Measurements from ENCODE around the gene AQP10. TPM values are rescaled to one million over a fixed set of nuclear protein-coding genes. Genes with fewer than 3 reads are reported as not detected.

The AQP10 gene
- total and polyA plus RNA-seq, 10 of the 15 experiments (the other 5 are each of a cell fraction or from before 2014, with no cell fraction given) = not detected

DNA sequence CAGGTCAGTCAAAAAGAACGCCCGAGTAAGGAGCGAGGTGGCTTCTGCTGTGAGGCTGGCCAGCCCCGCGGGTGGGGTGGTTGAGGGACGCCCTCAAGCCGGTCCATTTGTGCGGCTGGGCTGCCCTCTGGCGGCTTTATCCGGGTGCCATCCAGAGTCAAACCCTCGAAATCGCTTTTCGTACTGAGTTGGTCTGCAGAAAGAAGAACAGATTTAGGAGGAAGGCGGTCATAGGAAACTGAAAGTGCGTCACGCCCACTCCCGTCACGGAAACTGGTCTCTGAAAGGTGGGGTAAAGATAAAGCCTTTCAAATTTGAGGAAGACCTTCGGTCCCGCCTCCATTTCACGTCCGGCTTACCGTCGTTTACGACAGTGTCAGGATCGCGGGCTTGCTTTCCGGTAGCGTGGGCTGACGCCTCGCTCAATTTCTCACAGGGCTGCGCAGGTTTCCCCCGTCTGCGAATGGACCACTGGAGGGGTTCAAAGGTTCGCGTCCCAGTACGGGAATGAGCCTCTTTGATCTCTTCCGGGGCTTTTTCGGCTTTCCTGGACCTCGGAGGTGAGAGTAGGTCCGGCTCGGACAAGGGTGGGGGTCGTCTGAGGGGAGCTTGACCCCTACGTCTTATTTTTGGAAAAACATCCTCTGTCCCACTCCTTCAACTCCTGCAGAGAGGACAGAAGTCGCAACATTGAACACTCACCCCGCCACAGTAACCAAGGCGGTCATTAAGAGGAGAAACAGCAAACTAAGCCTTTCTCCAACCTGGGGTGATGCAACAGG is 48.5 kb upstream of the AQP10 start, which contains the start of gene HAX1 (continued):
- TF ChIP-seq, protein P1, sequence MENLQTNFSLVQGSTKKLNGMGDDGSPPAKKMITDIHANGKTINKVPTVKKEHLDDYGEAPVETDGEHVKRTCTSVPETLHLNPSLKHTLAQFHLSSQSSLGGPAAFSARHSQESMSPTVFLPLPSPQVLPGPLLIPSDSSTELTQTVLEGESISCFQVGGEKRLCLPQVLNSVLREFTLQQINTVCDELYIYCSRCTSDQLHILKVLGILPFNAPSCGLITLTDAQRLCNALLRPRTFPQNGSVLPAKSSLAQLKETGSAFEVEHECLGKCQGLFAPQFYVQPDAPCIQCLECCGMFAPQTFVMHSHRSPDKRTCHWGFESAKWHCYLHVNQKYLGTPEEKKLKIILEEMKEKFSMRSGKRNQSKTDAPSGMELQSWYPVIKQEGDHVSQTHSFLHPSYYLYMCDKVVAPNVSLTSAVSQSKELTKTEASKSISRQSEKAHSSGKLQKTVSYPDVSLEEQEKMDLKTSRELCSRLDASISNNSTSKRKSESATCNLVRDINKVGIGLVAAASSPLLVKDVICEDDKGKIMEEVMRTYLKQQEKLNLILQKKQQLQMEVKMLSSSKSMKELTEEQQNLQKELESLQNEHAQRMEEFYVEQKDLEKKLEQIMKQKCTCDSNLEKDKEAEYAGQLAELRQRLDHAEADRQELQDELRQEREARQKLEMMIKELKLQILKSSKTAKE (IDR thresholded peaks at IDR 0.05; ENCODE audit: low read depth, poor library complexity, severe bottlenecking) = peak; percentile 75
- TF ChIP-seq YY1 (IDR thresholded peaks at IDR 0.05; ENCODE audit: low read depth, low read length) (peak; percentile 84), ZNF384 (IDR thresholded peaks at IDR 0.05; ENCODE audit: borderline replicate concordance, low read depth, low read length) (no peak), ESRRA (IDR thresholded peaks at IDR 0.05; ENCODE audit: low read length) (no peak), HDAC2 (IDR thresholded peaks at IDR 0.05) (no peak), ASH2L (IDR thresholded peaks at IDR 0.05; ENCODE audit: borderline replicate concordance, low read depth) (no peak), SP1 (IDR thresholded peaks at IDR 0.05; ENCODE audit: low read depth, low read length) (peak; percentile 45), POLR2AphosphoS5 (IDR thresholded peaks at IDR 0.05; ENCODE audit: low read length) (peak; percentile 85), KDM1A (IDR thresholded peaks at IDR 0.05; ENCODE audit: borderline replicate concordance) (no peak), ZBED1 (IDR thresholded peaks at IDR 0.05; ENCODE audit: borderline replicate concordance) (no peak), SREBF1 (IDR thresholded peaks at IDR 0.05; ENCODE audit: low read length) (no peak; the same call in 1 of the 2 replicates)
- TF ChIP-seq, protein P2, sequence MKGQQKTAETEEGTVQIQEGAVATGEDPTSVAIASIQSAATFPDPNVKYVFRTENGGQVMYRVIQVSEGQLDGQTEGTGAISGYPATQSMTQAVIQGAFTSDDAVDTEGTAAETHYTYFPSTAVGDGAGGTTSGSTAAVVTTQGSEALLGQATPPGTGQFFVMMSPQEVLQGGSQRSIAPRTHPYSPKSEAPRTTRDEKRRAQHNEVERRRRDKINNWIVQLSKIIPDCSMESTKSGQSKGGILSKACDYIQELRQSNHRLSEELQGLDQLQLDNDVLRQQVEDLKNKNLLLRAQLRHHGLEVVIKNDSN (IDR thresholded peaks at IDR 0.05; ENCODE audit: borderline replicate concordance, extremely low read length, insufficient read depth, low read depth, low read length) = no peak
- TF ChIP-seq, protein P3, sequence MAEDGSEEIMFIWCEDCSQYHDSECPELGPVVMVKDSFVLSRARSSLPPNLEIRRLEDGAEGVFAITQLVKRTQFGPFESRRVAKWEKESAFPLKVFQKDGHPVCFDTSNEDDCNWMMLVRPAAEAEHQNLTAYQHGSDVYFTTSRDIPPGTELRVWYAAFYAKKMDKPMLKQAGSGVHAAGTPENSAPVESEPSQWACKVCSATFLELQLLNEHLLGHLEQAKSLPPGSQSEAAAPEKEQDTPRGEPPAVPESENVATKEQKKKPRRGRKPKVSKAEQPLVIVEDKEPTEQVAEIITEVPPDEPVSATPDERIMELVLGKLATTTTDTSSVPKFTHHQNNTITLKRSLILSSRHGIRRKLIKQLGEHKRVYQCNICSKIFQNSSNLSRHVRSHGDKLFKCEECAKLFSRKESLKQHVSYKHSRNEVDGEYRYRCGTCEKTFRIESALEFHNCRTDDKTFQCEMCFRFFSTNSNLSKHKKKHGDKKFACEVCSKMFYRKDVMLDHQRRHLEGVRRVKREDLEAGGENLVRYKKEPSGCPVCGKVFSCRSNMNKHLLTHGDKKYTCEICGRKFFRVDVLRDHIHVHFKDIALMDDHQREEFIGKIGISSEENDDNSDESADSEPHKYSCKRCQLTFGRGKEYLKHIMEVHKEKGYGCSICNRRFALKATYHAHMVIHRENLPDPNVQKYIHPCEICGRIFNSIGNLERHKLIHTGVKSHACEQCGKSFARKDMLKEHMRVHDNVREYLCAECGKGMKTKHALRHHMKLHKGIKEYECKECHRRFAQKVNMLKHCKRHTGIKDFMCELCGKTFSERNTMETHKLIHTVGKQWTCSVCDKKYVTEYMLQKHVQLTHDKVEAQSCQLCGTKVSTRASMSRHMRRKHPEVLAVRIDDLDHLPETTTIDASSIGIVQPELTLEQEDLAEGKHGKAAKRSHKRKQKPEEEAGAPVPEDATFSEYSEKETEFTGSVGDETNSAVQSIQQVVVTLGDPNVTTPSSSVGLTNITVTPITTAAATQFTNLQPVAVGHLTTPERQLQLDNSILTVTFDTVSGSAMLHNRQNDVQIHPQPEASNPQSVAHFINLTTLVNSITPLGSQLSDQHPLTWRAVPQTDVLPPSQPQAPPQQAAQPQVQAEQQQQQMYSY (CRISPR knock-in tag; IDR thresholded peaks at IDR 0.05) = no peak
- TF ChIP-seq, protein P4, sequence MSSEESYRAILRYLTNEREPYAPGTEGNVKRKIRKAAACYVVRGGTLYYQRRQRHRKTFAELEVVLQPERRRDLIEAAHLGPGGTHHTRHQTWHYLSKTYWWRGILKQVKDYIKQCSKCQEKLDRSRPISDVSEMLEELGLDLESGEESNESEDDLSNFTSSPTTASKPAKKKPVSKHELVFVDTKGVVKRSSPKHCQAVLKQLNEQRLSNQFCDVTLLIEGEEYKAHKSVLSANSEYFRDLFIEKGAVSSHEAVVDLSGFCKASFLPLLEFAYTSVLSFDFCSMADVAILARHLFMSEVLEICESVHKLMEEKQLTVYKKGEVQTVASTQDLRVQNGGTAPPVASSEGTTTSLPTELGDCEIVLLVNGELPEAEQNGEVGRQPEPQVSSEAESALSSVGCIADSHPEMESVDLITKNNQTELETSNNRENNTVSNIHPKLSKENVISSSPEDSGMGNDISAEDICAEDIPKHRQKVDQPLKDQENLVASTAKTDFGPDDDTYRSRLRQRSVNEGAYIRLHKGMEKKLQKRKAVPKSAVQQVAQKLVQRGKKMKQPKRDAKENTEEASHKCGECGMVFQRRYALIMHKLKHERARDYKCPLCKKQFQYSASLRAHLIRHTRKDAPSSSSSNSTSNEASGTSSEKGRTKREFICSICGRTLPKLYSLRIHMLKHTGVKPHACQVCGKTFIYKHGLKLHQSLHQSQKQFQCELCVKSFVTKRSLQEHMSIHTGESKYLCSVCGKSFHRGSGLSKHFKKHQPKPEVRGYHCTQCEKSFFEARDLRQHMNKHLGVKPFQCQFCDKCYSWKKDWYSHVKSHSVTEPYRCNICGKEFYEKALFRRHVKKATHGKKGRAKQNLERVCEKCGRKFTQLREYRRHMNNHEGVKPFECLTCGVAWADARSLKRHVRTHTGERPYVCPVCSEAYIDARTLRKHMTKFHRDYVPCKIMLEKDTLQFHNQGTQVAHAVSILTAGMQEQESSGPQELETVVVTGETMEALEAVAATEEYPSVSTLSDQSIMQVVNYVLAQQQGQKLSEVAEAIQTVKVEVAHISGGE (CRISPR knock-in tag; IDR thresholded peaks at IDR 0.05) = no peak

All from GM12878 (cell line).